DND-41 (cell line): ENCODE measurements around the gene GLIPR2.

ENCODE experiments used
- EZH2 ChIP-seq: IDR thresholded peaks from 3 replicates; pipeline ENCODE4 v1.6.1; 2012; ENCODE audit warnings: borderline replicate concordance, low read depth, mild to moderate bottlenecking, moderate library complexity, low read length, inconsistent platforms; ENCODE audit not compliant: severe bottlenecking
- TF ChIP-seq, protein P1 (sequence below): IDR thresholded peaks from 2 replicates; pipeline ENCODE4 v1.5.1; 2012; ENCODE audit warnings: borderline replicate concordance, low read length, moderate library complexity, mild to moderate bottlenecking; ENCODE audit not compliant: poor library complexity, severe bottlenecking; ENCODE audit errors: extremely low read depth

GRCh38 chr9:36099718-36100117 lies 36.8 kb upstream of the GLIPR2 start:
- TF ChIP-seq, protein P1, sequence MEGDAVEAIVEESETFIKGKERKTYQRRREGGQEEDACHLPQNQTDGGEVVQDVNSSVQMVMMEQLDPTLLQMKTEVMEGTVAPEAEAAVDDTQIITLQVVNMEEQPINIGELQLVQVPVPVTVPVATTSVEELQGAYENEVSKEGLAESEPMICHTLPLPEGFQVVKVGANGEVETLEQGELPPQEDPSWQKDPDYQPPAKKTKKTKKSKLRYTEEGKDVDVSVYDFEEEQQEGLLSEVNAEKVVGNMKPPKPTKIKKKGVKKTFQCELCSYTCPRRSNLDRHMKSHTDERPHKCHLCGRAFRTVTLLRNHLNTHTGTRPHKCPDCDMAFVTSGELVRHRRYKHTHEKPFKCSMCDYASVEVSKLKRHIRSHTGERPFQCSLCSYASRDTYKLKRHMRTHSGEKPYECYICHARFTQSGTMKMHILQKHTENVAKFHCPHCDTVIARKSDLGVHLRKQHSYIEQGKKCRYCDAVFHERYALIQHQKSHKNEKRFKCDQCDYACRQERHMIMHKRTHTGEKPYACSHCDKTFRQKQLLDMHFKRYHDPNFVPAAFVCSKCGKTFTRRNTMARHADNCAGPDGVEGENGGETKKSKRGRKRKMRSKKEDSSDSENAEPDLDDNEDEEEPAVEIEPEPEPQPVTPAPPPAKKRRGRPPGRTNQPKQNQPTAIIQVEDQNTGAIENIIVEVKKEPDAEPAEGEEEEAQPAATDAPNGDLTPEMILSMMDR: no peak
- TF ChIP-seq EZH2: no peak
